ENCODE data around the gene PLEKHM2. TPM values are rescaled to one million over a fixed set of nuclear protein-coding genes. Genes with fewer than 3 reads are reported as not detected.

PLEKHM2 gene
- polyA plus RNA-seq, 1 donor (not counting 4 experiments of a cell fraction or from before 2014, with no cell fraction given), result 30.0 TPM

GRCh38 chr1:15739745-15740144, 55.6 kb downstream of the PLEKHM2 start:
- no peak for FAIRE-seq
- no peaks in the 10 kb centered on the region for H3K79me2 ChIP-seq (ENCODE audit: control insufficient read depth, insufficient read depth, low read length)
- H3K4me1 ChIP-seq (ENCODE audit: control insufficient read depth, extremely low read depth, insufficient read depth, low read length), result peaks cover 15% of the 10 kb centered on the region

GRCh38 chr1:15740924-15741850, 57.1 kb downstream of the PLEKHM2 start:
- FAIRE-seq, result peak; percentile 58
- Histone ChIP-seq H3K9me1 (ENCODE audit: control insufficient read depth, extremely low read depth, insufficient read depth, low read length) (no peaks in the 10 kb centered on the region), H3K79me2 (ENCODE audit: control insufficient read depth, insufficient read depth, low read length) (no peaks in the 10 kb centered on the region), H3K27me3 (ENCODE audit: control insufficient read depth, extremely low read depth, insufficient read depth, low read length) (no peaks in the 10 kb centered on the region), H3K4me2 (ENCODE audit: control insufficient read depth, extremely low read depth, insufficient read depth, low read depth, low read length) (no peak overlapping the region), H3K36me3 (ENCODE audit: control insufficient read depth in 2 of 2, extremely low read depth in 1 of 2, insufficient read depth in 2 of 2, low read length in 2 of 2) (peaks cover 0 to 6% of the 10 kb centered on the region in 2 experiments), H3K4me1 (ENCODE audit: control insufficient read depth, extremely low read depth, insufficient read depth, low read length) (peaks cover 5% of the 10 kb centered on the region), H3K27ac (ENCODE audit: control insufficient read depth, insufficient read depth, low read length) (no peak overlapping the region), H3K9ac (ENCODE audit: control insufficient read depth, extremely low read depth, insufficient read depth, low read length) (no peak overlapping the region), H3K9me3 (ENCODE audit: control insufficient read depth, low read depth, low read length) (no peaks in the 10 kb centered on the region), H2AFZ (ENCODE audit: control insufficient read depth, low read length) (no peak overlapping the region), H3K4me3 (ENCODE audit: control insufficient read depth in 2 of 3, extremely low read depth in 1 of 3, insufficient read depth in 2 of 3, low read depth in 1 of 3, low read length in 3 of 3) (no peak overlapping the region), H4K20me1 (ENCODE audit: control insufficient read depth, extremely low read depth, insufficient read depth, low read length) (no peaks in the 10 kb centered on the region)
- dilution Hi-C loops (cut with MboI; ENCODE audit: extremely low pct_ligation_motif_present, low sequenced_read_pairs), result no loop called here
- no peak for DNase-seq (ENCODE audit: low read depth, low spot score)
- no peak for TF ChIP-seq EZH2 (IDR thresholded peaks at IDR 0.05; ENCODE audit: low read length)
- TF ChIP-seq, protein P1, sequence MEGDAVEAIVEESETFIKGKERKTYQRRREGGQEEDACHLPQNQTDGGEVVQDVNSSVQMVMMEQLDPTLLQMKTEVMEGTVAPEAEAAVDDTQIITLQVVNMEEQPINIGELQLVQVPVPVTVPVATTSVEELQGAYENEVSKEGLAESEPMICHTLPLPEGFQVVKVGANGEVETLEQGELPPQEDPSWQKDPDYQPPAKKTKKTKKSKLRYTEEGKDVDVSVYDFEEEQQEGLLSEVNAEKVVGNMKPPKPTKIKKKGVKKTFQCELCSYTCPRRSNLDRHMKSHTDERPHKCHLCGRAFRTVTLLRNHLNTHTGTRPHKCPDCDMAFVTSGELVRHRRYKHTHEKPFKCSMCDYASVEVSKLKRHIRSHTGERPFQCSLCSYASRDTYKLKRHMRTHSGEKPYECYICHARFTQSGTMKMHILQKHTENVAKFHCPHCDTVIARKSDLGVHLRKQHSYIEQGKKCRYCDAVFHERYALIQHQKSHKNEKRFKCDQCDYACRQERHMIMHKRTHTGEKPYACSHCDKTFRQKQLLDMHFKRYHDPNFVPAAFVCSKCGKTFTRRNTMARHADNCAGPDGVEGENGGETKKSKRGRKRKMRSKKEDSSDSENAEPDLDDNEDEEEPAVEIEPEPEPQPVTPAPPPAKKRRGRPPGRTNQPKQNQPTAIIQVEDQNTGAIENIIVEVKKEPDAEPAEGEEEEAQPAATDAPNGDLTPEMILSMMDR (optimal IDR thresholded peaks at IDR 0.05 in 1 of 3, IDR thresholded peaks at IDR 0.05 in 1 of 3, conservative IDR thresholded peaks at IDR 0.05 in 1 of 3; ENCODE audit: extremely low read depth in 1 of 3, insufficient read depth in 2 of 3, low read length in 3 of 3), result peak; percentile 91 to 98 (median 95)

More at GRCh38 chr1:15739745-15740144, 55.6 kb downstream of the PLEKHM2 start:
- H3K27me3 ChIP-seq (ENCODE audit: control insufficient read depth, extremely low read depth, insufficient read depth, low read length), result no peaks in the 10 kb centered on the region
- H3K36me3 ChIP-seq (ENCODE audit: control insufficient read depth in 2 of 2, extremely low read depth in 1 of 2, insufficient read depth in 2 of 2, low read length in 2 of 2), result peaks cover 0 to 7% of the 10 kb centered on the region in 2 experiments
- no peaks in the 10 kb centered on the region for H3K9me1 ChIP-seq (ENCODE audit: control insufficient read depth, extremely low read depth, insufficient read depth, low read length)
- no peak overlapping the region for H3K4me3 ChIP-seq (ENCODE audit: control insufficient read depth in 2 of 3, extremely low read depth in 1 of 3, insufficient read depth in 2 of 3, low read depth in 1 of 3, low read length in 3 of 3)
- no peak overlapping the region for H3K9ac ChIP-seq (ENCODE audit: control insufficient read depth, extremely low read depth, insufficient read depth, low read length)
- no peak overlapping the region for H3K4me2 ChIP-seq (ENCODE audit: control insufficient read depth, extremely low read depth, insufficient read depth, low read depth, low read length)
- H3K9me3 ChIP-seq (ENCODE audit: control insufficient read depth, low read depth, low read length), result no peaks in the 10 kb centered on the region
- H4K20me1 ChIP-seq (ENCODE audit: control insufficient read depth, extremely low read depth, insufficient read depth, low read length), result no peaks in the 10 kb centered on the region
- no peak overlapping the region for H2AFZ ChIP-seq (ENCODE audit: control insufficient read depth, low read length)
- TF ChIP-seq, protein P1 (optimal IDR thresholded peaks at IDR 0.05 in 1 of 3, IDR thresholded peaks at IDR 0.05 in 1 of 3, conservative IDR thresholded peaks at IDR 0.05 in 1 of 3; ENCODE audit: extremely low read depth in 1 of 3, insufficient read depth in 2 of 3, low read length in 3 of 3), result peak in 1 of 3 experiments; percentile 33
- TF ChIP-seq EZH2 (IDR thresholded peaks at IDR 0.05; ENCODE audit: low read length), result no peak
- no peak overlapping the region for H3K27ac ChIP-seq (ENCODE audit: control insufficient read depth, insufficient read depth, low read length)
- dilution Hi-C loops (cut with MboI; ENCODE audit: extremely low pct_ligation_motif_present, low sequenced_read_pairs), result no loop called here
- DNase-seq (ENCODE audit: low read depth, low spot score), result no peak

Measured in keratinocyte (primary cell).